Globus pallidus (tissue), 1 donor: ENCODE data around the gene GALNT17.
"Not testable (repeated sequence)": the region's sequence is repeated elsewhere in the genome, so short reads cannot be mapped to it uniquely, and the experiment has no call there.

Source experiments
- DNase-seq: peaks from one replicate; pipeline ENCODE4 v3.0.0-alpha.2; 2015; ENCODE audit warnings: low spot score

The GALNT17 gene

DNA sequence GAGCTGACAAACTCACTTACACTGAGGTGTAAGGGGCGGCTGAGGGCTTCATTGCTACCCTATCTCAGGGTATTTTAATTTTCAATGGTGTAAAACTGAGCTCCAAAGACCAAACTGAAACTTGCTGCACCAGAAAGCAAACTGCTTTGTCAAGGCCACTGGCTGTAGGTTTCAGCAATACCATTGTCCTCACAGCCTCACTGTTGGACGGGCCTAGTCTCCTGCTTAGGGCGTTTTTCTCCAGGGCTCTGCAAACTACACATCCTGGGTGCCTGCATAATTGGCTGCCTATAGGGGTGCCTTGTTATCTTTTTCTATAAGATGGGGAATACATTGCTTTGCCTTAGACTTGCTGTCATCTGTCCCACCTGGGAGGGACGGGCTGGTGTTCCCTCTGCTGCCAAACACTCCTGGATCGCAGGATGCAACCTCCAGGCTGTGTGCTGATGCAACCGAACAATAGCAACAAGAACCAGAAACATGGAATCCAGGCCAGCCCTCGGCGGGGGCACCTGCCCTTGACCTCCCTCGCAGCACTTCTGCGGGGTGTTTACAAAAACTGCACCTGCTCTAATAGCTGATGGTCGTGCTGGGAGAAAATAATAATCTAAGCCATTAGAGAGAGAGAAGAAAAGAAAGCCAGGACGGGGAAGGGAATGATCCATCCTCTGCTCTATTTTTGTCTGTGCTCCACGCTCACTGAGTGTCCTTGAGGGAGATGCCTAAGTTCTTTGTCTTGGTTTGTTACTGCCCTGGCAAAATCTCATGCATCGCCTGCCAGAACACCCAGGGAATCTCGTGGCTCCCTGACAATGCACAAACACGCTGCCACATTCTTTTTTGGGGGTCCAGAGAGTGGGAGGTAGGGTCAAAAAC, 104.5 kb downstream of the GALNT17 start:
- no peak for DNase-seq

DNA sequence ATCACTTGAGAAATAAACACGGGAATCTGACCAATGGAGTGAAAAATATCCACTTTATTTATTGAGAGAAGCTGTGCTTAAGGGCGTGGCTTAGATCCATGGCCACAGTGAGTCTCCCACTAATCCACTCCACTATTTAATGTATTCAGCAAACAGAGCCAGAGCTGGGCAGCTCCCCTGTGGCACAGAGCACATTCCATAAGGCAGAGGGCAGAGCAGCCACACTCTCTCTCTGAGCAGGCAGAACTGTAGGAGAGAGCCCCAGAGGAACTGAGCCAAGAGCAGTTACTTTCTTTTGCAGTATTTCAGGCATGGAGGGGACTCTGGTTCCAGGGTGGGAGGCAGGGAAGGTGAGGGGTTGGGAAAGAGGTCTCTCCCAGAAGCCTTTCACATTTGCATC, 106.0 kb downstream of the GALNT17 start:
- no peak for DNase-seq

DNA sequence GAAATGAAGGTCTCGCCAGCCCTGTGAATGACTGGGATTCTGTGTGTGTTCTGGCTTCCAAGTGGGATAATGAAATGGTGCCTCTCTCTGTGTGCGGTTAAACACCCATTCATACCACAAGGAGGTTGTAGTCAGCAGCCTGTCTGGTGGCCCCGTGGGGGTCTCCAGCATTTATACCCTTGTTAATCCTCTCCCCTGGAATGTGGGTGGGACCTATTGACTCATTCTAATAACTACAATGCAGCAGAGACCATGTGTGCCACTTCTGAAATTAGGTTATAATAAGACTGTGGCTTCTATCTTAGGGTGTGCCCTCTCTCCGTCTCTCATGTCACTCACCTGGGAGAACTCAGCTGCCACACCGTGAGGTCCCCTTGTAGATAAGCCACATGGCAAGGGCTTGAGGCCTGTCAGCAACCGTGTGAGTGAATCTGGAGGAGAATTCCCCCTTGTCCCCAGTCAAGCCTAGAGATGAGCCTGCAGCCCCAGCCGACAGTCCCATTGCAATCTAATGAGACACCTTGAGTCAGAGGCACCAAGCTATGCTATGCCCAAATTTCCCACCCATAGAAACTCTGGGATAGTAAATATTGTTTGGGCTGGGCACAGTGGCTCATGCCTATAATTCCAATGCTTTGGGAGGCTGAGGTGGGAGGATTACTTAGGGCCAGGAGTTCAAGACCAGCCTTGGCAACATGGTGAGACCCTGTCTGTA, 106.8 kb downstream of the GALNT17 start:
- no peak for DNase-seq

DNA sequence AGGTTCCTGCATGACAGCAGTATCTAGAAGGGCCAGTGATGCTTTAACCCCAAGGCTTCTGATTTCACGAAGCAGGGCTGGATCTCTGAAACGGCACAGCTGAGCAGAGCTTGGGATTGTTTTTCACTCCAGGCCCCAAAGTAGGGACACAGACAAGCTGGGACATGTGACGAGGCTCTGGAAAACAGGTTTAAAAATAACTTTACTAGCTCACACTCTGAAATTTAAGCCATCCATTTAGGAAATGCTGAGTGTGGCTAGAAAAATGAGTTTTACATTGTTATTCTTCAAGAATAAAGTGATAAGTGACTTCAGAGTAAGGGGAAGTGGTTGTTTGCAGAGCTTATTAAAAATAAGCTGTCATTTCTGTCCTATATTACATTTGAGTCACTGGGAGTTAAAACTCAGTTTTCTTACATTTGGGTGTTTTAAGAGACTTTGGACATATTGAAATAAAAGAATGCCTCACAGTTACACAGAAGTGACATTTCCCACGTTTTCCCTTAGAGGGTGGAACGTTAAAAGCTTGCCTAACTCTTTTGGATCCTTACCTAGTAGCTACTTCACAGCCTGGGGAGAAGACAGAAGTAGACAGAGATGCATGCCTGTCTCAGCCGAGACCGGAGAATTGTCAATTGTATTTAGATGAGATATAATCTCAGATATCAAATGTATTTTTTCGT, 107.8 kb downstream of the GALNT17 start:
- no peak for DNase-seq

DNA sequence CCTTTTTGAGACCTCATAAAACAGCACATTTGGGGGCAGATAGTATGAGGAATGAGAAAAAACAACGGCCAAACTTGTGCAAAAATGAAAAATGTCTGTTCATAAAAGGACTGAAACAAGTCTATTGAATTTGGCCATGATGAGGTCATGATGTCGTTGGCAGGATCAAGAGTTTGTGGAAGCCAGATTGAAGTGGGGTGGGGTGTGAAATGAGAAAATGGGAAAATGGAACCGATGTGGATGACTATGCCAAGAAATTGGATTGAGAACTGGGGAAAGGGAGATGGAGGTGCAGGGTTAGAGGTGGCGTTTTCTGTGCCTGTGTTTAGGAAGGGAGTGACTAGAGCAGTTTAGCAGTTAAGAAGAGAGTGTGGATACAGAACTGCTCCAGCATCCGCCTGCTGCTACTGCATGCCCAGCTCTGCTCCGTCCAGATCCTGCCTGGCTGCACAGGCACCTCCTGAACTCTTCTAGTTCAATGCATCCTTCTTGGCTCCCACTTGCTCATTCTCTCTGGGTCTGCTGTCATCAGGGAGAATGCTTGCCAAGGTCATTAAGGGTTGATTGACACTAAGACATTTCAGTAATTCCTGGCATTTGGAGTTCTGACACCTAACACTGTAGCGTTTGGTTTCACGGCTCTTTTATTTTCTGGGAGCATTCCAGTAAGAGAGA, 111.9 kb downstream of the GALNT17 start:
- DNase-seq, result no peak

DNA sequence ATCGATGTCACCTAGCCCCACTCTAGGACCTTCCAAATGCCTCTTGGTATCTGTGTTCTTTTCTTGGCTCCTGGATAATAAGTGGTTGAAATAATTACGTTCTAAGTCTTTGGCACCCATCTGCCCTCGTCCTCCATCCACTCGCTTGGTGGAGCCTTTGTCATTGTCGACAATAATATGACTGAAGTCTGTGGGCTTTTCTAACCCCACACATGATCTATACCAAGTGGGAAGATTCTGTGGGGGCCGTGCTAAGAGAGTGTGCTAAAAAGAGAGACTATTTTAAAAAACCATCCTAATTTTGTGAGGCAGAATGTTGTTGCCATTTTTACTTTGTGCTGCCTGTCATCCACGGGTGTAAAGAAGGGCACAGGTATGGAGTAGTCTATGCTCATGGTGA, 113.1 kb downstream of the GALNT17 start:
- DNase-seq, result no peak

DNA sequence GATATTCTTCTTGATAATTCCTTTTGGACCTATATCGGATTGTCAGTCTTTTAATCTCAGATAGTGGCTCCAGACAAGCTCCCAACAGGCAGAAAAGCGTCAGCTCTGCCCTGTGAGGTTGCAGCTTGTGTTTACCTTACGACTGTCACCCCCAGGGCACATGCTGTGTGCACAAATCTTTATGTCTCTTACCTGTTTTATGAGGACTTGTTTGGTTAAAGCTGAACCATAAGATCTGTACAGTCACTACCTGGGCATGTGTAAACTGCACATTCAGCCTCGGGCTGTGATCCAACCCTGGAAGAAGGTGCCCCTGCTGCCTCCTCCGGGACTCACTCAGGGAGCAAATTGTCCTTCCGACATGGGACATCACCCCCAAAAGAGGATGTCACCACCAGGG, 119.8 kb downstream of the GALNT17 start:
- no peak for DNase-seq

DNA sequence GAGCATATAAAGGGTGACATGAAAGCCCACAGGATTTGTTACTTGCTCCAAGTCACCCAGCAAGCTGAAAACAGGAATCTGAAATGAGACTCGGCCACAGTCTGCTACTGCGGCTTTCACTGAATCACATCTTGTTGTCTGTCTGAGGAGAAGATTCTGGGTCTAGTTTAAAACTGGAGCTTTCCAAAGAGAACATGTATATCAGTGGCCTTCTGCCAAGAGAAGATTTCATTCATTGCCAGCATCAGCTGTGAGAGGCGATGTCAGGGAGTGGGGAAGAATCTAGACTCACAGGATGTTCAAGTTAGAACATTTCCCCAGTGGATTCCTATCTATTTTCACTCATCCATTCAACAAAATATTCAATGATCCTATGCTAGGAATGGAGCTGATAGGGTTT, 122.8 kb downstream of the GALNT17 start:
- DNase-seq, result no peak

DNA sequence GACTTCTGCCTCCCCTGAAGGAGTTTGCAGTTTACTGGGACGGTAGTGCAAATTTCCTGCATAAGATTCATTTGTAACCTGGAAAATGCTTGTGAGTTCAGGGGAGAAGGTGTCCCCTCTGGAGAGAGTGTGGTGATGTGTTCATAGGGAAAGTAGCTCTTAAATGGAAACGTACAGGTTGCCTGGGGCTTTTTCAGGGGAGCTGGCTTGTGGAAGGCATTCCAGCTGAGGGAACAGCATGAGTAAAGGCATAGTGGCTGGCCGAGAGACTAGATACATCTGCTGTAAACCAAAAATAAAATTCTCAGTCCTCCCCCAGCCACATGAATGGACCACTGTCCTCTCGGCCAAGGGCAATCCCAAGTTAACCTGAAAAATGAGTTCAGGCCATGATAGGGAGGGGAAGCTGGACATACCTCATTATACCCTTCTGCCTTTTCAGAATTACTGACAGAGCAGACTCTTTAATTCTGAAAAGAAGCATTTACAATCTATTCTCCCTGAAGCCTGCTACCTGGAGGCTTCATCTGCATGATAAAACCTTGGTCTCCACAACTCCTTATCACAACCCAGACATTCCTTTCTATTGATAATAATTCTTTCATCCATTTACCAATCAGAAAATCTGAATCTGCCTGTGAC, 123.7 kb downstream of the GALNT17 start:
- DNase-seq, result no peak

DNA sequence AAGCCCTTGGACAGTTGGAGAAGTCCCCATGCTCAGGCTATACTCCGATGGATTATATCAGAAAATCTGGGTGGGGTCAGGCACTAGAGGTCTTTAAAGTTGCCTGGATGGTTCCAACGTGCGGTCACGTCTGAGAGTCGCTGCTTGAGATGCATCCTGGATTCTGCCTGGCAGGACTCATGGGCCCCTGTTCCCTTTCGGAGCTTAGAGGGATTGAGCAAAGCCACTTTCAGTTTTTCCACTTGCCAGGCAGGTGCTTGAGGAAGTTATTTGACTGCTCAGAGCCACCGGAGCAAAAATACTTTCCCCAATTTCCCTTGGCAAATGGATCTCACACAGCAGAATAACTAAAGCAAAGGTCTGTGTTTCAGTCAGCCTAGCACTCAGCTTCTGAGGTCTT, 129.1 kb downstream of the GALNT17 start:
- DNase-seq, result no peak

DNA sequence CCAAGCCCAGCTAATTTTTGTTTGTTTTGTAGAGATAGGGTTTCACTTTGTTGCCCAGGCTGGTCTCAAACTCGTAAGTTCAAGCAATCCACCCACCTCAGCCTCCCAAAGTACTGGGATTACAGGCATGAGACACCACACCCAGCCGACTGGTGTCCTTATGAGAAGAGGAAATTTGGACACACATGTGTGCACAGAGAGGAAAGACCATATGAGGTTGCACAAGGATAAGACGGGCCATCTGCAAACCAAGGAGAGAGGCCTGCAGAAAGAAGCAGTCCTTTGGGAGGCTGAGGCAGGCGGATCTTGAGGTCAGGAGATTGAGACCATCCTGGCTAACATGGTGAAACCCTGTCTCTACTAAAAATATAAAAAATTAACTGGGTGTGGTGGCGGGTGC, 130.9 kb downstream of the GALNT17 start:
- DNase-seq, result not testable (repeated sequence)

DNA sequence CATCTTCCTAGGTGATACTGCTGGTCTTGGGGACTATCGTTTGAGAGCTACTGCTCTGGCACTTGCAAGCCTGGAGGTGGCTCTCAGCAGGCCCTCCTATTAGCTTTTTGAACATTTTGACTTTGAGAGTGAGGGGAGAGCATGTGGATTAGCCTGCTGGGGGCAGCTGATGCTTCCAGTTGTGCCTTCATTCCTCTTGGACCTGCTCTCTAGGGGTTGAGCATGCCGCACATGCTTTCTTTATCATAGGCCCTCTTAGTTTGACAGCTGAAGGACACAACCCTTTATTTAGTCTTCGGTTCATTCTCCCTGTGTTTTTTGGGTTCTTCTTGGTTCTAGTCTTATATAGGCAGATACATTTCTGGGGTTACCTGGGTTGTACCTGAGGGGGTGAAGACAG, 132.1 kb downstream of the GALNT17 start:
- DNase-seq, result no peak

DNA sequence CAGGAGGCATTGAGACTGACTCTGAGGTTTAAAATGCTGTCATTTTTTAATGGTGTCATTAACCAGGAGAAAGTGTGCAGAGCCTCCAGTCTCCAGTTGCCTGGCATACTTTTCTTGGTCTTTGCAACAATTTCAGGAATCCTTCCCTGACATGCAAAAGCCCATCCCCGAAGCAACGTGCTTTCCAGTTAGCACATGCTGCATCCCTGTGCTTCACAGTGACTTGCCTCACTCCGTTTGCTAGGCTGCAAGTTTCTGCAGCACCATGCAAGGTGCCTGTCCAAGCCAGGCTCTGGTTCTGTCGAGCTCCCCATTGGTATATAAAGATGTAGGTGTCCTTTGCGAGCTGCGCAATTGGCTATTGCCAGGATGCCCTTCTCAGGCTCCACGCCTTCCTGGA, 135.0 kb downstream of the GALNT17 start:
- DNase-seq, result no peak

DNA sequence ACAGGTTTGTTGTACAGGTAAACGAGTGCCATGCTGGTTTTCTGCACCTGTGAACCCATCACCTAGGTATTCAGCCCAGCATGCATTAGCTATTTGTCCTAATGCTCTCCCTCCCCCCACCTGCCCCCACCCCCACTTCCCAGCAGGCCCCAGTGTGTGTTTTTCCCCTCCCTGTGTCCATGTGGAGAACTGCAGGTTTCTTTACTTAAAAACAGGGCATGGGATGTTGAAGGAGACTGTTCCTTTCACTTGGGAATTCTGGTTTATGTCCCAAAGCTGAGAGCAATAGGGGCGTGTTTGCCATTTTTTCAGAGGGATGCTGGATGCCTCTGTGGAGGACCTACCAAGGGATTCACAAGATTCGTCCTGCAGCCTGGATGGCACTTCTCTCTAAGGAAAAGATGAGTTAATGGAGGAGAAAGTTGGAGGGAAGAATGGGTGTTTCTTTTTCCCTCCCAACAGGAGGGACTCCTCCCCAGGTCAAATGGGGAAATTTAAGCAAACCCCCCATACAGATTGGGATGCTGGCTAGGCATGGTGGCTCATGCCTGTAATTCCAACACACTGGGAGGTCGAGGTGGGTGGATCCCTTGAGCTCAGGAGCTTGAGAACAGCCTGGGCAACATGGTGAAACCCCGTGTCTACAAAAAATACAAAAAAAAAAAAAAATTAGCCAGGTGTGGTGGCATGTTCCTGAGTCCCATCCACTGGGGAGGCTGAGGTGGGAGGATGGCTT, 136.0 kb downstream of the GALNT17 start:
- no peak for DNase-seq

DNA sequence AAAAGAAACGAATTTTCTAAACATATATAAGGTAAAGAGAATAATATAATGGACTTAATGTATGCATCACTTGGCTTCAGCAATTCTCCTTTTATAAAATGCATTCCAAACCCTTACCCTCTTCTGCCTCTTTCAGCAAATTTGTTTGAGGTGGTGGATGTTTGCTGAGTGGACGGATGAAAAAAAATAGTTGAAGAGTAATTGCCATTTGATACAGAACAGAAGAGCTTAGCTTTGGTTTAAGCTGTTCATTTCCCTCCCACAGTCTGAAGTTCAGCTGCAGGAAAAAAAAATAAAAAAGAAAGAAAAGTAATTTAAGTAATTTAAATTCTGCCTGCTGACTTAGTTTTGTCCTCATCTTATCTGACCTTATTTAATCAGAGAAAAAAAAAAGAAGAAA, 138.6 kb downstream of the GALNT17 start:
- no peak for DNase-seq

DNA sequence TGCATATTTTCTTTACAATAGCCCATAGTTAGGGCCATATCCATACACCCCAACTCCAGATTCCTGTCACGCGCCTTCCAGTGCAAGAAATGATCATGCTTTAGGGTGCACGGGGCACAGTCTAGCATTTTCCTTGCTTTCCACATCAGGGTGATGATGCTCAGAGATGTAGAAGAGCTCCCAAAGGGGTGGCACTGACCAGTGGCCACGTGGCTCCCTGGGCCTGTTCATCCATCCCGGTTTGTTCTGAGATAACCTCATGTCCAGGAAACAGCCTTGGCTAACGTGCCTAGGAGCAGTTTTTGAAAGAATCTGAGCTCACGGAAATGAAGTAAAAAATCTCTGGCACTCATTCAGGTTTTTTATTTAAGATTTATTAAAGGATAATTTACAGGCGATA, 139.3 kb downstream of the GALNT17 start:
- DNase-seq, result no peak

DNA sequence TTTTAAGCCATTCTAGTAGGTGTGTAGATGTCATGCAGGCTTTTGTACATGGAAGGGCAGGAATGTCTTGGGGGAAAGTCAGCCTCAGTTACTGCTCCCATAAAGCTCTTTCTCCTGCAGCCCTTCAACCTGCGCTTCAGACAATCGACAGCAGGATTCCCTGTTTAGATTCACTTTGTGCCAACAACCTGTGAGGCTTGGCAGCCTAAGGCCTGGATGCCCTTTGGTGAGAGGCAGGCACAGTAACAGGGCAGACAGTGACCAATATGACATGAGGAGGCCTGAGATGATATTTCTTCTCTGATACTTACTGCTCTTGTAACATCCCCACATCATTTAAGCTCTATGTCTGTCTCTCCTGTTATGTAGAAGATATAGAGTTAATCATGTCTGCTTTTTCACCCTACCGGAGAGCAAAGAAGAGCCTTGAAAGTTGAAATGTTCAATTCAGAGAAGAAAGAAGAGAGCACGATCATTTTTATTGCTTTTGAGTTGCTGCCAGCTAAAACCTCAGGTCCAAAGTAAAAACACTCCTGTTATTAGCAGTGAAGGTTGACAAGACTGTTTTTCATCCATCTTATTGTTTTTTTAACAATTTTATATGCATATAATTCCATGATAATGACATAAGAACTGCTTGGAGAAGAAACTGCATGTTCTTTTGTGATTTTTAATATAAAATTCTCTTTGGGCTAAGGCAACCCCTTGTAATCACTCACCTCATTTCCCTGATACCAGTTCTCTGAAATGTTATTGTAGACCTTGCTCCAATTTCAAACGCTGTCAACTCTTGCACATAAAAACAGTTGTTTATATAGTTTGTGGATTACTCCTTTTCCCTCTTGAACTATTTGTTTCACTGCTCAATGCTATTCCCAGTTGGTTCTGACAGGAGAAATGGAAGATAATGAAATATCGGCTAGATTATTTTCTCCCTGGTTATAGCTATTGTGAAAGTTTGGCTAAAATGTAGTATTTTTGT, 140.9 kb downstream of the GALNT17 start:
- no peak for DNase-seq

DNA sequence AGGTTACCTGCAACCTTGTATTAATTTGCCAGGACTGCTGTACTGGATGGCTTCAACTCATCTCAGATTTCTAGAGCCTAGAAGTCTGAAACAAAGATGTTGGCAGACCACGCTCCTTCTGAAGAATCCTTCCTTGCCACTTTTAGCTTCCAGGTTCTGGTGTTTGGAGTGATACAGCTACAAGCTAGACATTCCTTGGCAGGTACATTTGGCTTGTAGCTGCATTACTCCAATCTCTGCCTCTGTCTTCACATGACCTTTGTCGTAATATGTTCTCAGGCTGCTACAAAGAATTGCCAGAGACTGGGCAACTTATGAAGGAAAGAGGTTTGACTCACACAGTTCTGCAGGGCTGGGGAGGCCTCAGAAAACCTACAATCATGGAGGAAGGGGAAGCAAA, 146.3 kb downstream of the GALNT17 start:
- DNase-seq, result no peak

DNA sequence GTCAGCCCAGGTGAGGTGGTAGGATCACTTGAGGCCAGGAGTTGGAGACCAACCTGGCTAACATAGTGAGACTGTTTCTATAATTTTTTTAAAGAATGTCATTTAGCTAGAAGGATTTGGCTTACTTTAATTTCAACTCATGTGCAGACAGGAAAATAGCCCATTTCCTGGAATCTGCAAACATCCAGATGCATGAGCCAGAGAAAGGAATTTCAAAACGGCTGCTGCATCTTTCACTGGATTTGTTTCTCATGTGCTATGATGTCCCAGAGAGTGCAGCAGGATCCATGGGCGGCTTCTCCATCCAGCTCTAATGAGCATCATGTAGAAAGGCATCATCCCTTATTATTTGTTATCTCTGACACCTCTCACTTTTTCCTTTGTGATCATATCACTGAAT, 149.3 kb downstream of the GALNT17 start:
- no peak for DNase-seq

DNA sequence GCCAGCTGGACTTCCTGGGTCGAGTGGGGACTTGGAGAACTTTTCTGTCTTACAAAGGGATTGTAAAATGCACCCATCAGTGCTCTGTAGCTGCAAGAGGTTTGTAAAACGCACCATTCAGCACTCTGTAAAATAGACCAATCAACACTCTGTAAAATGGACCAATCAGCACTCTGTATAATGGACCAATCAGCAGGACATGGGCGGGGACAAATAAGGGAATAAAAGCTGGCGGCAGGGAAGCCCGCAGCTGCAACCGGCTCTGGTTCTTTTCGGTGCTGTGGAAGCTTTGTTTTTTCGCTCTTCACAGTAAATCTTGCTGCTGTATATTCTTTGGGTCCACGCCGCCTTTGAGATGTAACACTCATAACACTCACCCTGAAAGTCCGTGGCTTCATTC, 151.9 kb downstream of the GALNT17 start:
- no peak for DNase-seq
